OCI-LY7 (cell line): ENCODE data around the gene RAB17. TPM values are rescaled to one million over a fixed set of nuclear protein-coding genes. Genes with fewer than 3 reads are reported as not detected.

Experiments
- BruUV-seq: library from RNA; stranded (reverse); fragments of 400-500 nt; replicated peaks from 2 replicates; lab custom pipeline; 2021; lab: Mats Ljungman, UMichigan
- CTCF ChIA-PET: fragments of 300-600 bp; sonication (Branson Sonifier 250); formaldehyde crosslinking; loops from one replicate; lab custom pipeline; 2022; ENCODE audit warnings: antibody characterized with exemption; ENCODE audit not compliant: unreplicated experiment; lab: Charles Lee
- POLR2A ChIA-PET: fragments of 300-600 bp; sonication (Branson Sonifier 250); formaldehyde crosslinking; loops from one replicate; lab custom pipeline; 2022; ENCODE audit warnings: antibody characterized with exemption; lab: Charles Lee
- DNase-seq: peaks from one replicate; pipeline ENCODE4 v3.0.0-alpha.2; 2015; ENCODE audit warnings: low spot score
- H2AFZ ChIP-seq: fragments of 200-600 bp; sonication (generic), shearing (Covaris generic); 2 replicates; pipeline ENCODE4 v1.6.1; 2014; ENCODE audit warnings: mild to moderate bottlenecking, antibody characterized with exemption, low read length, moderate library complexity
- H3K27ac ChIP-seq: fragments of 200-600 bp; sonication (generic); 2 replicates; pipeline ENCODE4 v1.5.1; 2014; ENCODE audit warnings: mixed run types, low read depth, mild to moderate bottlenecking, moderate library complexity, low read length, inconsistent platforms; ENCODE audit not compliant: poor library complexity, severe bottlenecking
- H3K36me3 ChIP-seq: fragments of 200-600 bp; sonication (generic); 2 replicates; pipeline ENCODE4 v1.6.1; 2014; ENCODE audit warnings: mild to moderate bottlenecking, antibody characterized with exemption, low read length, moderate library complexity, mixed read lengths; ENCODE audit not compliant: insufficient read depth
- H3K4me1 ChIP-seq: fragments of 200-600 bp; sonication (generic); 2 replicates; pipeline ENCODE4 v1.5.1; 2014; ENCODE audit warnings: mild to moderate bottlenecking, low read length; ENCODE audit not compliant: insufficient read depth, poor library complexity, severe bottlenecking
- H3K4me2 ChIP-seq: fragments of 200-600 bp; sonication (generic); 2 replicates; pipeline ENCODE4 v1.6.1; 2014; ENCODE audit warnings: mild to moderate bottlenecking, low read length
- H3K4me3 ChIP-seq: fragments of 200-600 bp; sonication (generic); 2 replicates; pipeline ENCODE4 v1.5.1; 2014; ENCODE audit warnings: mild to moderate bottlenecking, low read depth, low read length; ENCODE audit not compliant: poor library complexity, severe bottlenecking
- H3K79me2 ChIP-seq: fragments of 200-600 bp; sonication (generic); 2 replicates; pipeline ENCODE4 v1.6.1; 2016; ENCODE audit warnings: low read depth, mild to moderate bottlenecking, low read length, moderate library complexity, mixed read lengths; ENCODE audit not compliant: insufficient read depth
- H3K9me2 ChIP-seq: fragments of 200-600 bp; sonication (generic); 2 replicates; pipeline ENCODE4 v1.6.1; 2016; ENCODE audit warnings: mild to moderate bottlenecking, low read length, mixed read lengths; ENCODE audit not compliant: insufficient read depth
- H3K9me3 ChIP-seq: fragments of 200-600 bp; sonication (generic); 2 replicates; pipeline ENCODE4 v1.6.1; 2014; ENCODE audit warnings: mild to moderate bottlenecking, mixed run types, low read length, mixed read lengths
- H4K20me1 ChIP-seq: fragments of 200-600 bp; sonication (generic); 2 replicates; pipeline ENCODE4 v1.6.1; 2014; ENCODE audit warnings: mild to moderate bottlenecking, antibody characterized with exemption, low read length, moderate library complexity, mixed read lengths; ENCODE audit not compliant: insufficient read depth
- CTCF ChIP-seq: fragments of 200-600 bp; sonication (generic); conservative IDR thresholded peaks from 2 replicates; pipeline ENCODE4 v1.5.1; 2014; ENCODE audit warnings: mild to moderate bottlenecking, antibody characterized with exemption, low read length, moderate library complexity, mixed read lengths
- EZH2phosphoT487 ChIP-seq: fragments of 200-600 bp; sonication (generic); IDR thresholded peaks from 2 replicates; pipeline ENCODE4 v1.6.1; 2018; ENCODE audit warnings: low read depth, borderline replicate concordance, mild to moderate bottlenecking, mixed run types, antibody characterized with exemption, low read length, moderate library complexity, mixed read lengths
- intact Hi-C: fragments of 100-400 bp; cut with micrococcal nuclease; formaldehyde crosslinking; loops from one replicate; pipeline ENCODE4 v1.10.0; 2022; ENCODE audit not compliant: unreplicated experiment
- total RNA-seq, 2 experiments: library from RNA; depleted of rRNA in 1 of 2; stranded (reverse); fragments of >200 nt in 1 of 2; shearing (Covaris generic) in 1 of 2; gene quantifications; 2 replicates each; pipeline ENCODE4 v1.2.3, GENCODE V29; 2014 to 2022

The RAB17 gene
- total RNA-seq, 2 experiments from 2014 or later: not detected

- Histone ChIP-seq H3K9me2 (no peaks in the 10 kb centered on the region), H4K20me1 (no peaks in the 10 kb centered on the region), H3K36me3 (no peaks in the 10 kb centered on the region), H2AFZ (no peak overlapping the region), H3K79me2 (no peaks in the 10 kb centered on the region), H3K27ac (no peak overlapping the region), H3K4me3 (no peak overlapping the region), H3K4me2 (no peak overlapping the region), H3K9me3 (no peaks in the 10 kb centered on the region), H3K4me1 (peaks cover 5% of the 10 kb centered on the region)
- ChIA-PET POLR2A (no interaction called here), CTCF (no interaction called here)
- TF ChIP-seq CTCF (no peak), EZH2phosphoT487 (no peak)
- BruUV-seq: no TSS peak
- DNase-seq: no peak
- intact Hi-C loops: no loop called here
Measured at GRCh38 chr2:237536083-237536415, 54.5 kb downstream of the RAB17 start.

GRCh38 chr2:237535385-237536082 is 55.0 kb downstream of the RAB17 start:
- ChIA-PET CTCF (no interaction called here), POLR2A (interaction anchor here (0.5 kb wide), 1 partner anchor 23 kb away, joined by 3 read pairs; no protein-coding TSS in a partner anchor)
- Histone ChIP-seq H3K27ac (no peak overlapping the region), H3K4me1 (peaks cover 7% of the 10 kb centered on the region), H4K20me1 (no peaks in the 10 kb centered on the region), H3K4me2 (no peak overlapping the region), H3K36me3 (no peaks in the 10 kb centered on the region), H3K9me3 (no peaks in the 10 kb centered on the region), H3K4me3 (no peak overlapping the region), H3K79me2 (no peaks in the 10 kb centered on the region), H2AFZ (no peak overlapping the region), H3K9me2 (no peaks in the 10 kb centered on the region)
- no peak for DNase-seq
- intact Hi-C loops: no loop called here
- no TSS peak for BruUV-seq
- TF ChIP-seq CTCF (no peak), EZH2phosphoT487 (no peak)

GRCh38 chr2:237534380-237534779 is 56.2 kb downstream of the RAB17 start:
- Histone ChIP-seq H3K9me2 (no peaks in the 10 kb centered on the region), H3K36me3 (no peaks in the 10 kb centered on the region), H3K9me3 (no peaks in the 10 kb centered on the region), H3K4me2 (no peak overlapping the region), H3K79me2 (no peaks in the 10 kb centered on the region), H3K27ac (no peak overlapping the region), H3K4me1 (peaks cover 18% of the 10 kb centered on the region), H3K4me3 (no peak overlapping the region), H4K20me1 (no peaks in the 10 kb centered on the region), H2AFZ (no peak overlapping the region)
- POLR2A ChIA-PET: interaction anchor here (0.6 kb wide), 1 partner anchor 231 kb away, joined by 5 read pairs; no protein-coding TSS in a partner anchor
- intact Hi-C loops: no loop called here
- CTCF ChIA-PET: no interaction called here
- no TSS peak for BruUV-seq
- TF ChIP-seq CTCF (no peak), EZH2phosphoT487 (no peak)
- no peak for DNase-seq
